Myocyte (in vitro differentiated cells): ENCODE data around the gene ALDOA. TPM values are rescaled to one million over a fixed set of nuclear protein-coding genes. Genes with fewer than 3 reads are reported as not detected.
"Not testable (repeated sequence)": the region's sequence is repeated elsewhere in the genome, so short reads cannot be mapped to it uniquely, and the experiment has no call there.

ENCODE experiments used
- DNase-seq: peaks from one replicate; pipeline ENCODE4 v3.0.0-alpha.2; 2012; ENCODE audit warnings: low read depth
- polyA plus RNA-seq: library from polyadenylated mRNA; unstranded; fragments of >200 nt; gene quantifications from one replicate; pipeline ENCODE4 v1.2.1, GENCODE V29; 2012; ENCODE audit warnings: missing spikeins
- total RNA-seq: library from RNA; depleted of rRNA; stranded (reverse); fragments of >200 nt; gene quantifications from 2 replicates; pipeline ENCODE4 v1.2.3, GENCODE V29; 2014

Gene ALDOA
- total RNA-seq: 2,927 and 3,693 TPM in 2 replicates
- polyA plus RNA-seq: 2,123 TPM

- DNase-seq: peak; percentile 98
Observed at GRCh38 chr16:30065102-30065942, at the start of gene ALDOA. Gene ALDOA, plus strand, starts transcription at chr16:30065760. Its CDS starts 1,138 bp downstream, at chr16:30066898.

GRCh38 chr16:30016555-30017276 lies 48.8 kb upstream of the ALDOA start:
- DNase-seq: no peak

- DNase-seq: no peak
Observed at GRCh38 chr16:30017277-30017656, 48.3 kb upstream of the ALDOA start.

GRCh38 chr16:30017937-30018336 lies 47.6 kb upstream of the ALDOA start:
- DNase-seq: not testable (repeated sequence)

GRCh38 chr16:30018731-30019158 lies 46.8 kb upstream of the ALDOA start:
- no peak for DNase-seq

GRCh38 chr16:30022887-30023286 lies 42.7 kb upstream of the ALDOA start, which contains the start of gene C16orf92:
Gene C16orf92, plus strand, starts transcription at chr16:30023198. Its CDS starts 143 bp downstream, at chr16:30023341.
- DNase-seq: no peak

- no peak for DNase-seq
Observed at GRCh38 chr16:30023586-30023985, 42.0 kb upstream of the ALDOA start.

GRCh38 chr16:30024451-30024850 lies 41.1 kb upstream of the ALDOA start:
- DNase-seq: no peak

GRCh38 chr16:30025156-30025555 lies 40.4 kb upstream of the ALDOA start:
- DNase-seq: no peak

GRCh38 chr16:30025574-30025973 lies 40.0 kb upstream of the ALDOA start:
- DNase-seq: no peak

- no peak for DNase-seq
Observed at GRCh38 chr16:30026449-30026848, 39.1 kb upstream of the ALDOA start.

GRCh38 chr16:30027588-30028437 lies 37.7 kb upstream of the ALDOA start:
- peak; percentile 15 for DNase-seq

- peak; percentile 83 for DNase-seq
Observed at GRCh38 chr16:30028438-30029076, 37.0 kb upstream of the ALDOA start.

GRCh38 chr16:30030011-30030685 lies 35.4 kb upstream of the ALDOA start:
- DNase-seq: no peak

GRCh38 chr16:30030841-30031413 lies 34.6 kb upstream of the ALDOA start, which contains the start of gene TLCD3B:
Gene TLCD3B, minus strand, starts transcription at chr16:30031271. Its CDS starts 744 bp downstream, at chr16:30030527.
- no peak for DNase-seq

- no peak for DNase-seq
Observed at GRCh38 chr16:30031477-30031918, 34.1 kb upstream of the ALDOA start.

- DNase-seq: peak; percentile 73
Observed at GRCh38 chr16:30032083-30032819, 33.3 kb upstream of the ALDOA start.

GRCh38 chr16:30033270-30033669 lies 32.3 kb upstream of the ALDOA start:
- no peak for DNase-seq

GRCh38 chr16:30040221-30040620 lies 25.3 kb upstream of the ALDOA start:
- no peak for DNase-seq
